Muscle of arm (tissue), 14 donors: ENCODE measurements around the gene OR2A14. TPM values are rescaled to one million over a fixed set of nuclear protein-coding genes. Genes with fewer than 3 reads are reported as not detected.
"Not testable (repeated sequence)": the region's sequence is repeated elsewhere in the genome, so short reads cannot be mapped to it uniquely, and the experiment has no call there.

Source experiments
- DNase-seq: peaks from one replicate; pipeline ENCODE4 v3.0.0-alpha.2; 2013
- long read RNA-seq, 11 donors: transcript quantifications; one replicate each; lab custom pipeline, GENCODE V29; 2026
- polyA plus RNA-seq, 12 donors: library from polyadenylated mRNA; unstranded; fragments of 120-200 nt; gene quantifications; one replicate each; pipeline ENCODE4 v1.2.1, GENCODE V29; 2013; ENCODE audit not compliant: insufficient read length in 12 of 12

The OR2A14 gene
- not detected for polyA plus RNA-seq
- long read RNA-seq, donor 1 = 0 reads
- long read RNA-seq, donor 2 = 0 reads
- long read RNA-seq, donor 3 = 0 reads
- long read RNA-seq, donor 4 = 0 reads
- long read RNA-seq, donor 5 = 0 reads
- long read RNA-seq, donor 6 = 0 reads
- long read RNA-seq, donor 7 = 0 reads
- long read RNA-seq, donor 8 = 0 reads
- long read RNA-seq, donor 9 = 0 reads
- long read RNA-seq, donor 10 = 0 reads
- long read RNA-seq, donor 11 = 0 reads

DNA sequence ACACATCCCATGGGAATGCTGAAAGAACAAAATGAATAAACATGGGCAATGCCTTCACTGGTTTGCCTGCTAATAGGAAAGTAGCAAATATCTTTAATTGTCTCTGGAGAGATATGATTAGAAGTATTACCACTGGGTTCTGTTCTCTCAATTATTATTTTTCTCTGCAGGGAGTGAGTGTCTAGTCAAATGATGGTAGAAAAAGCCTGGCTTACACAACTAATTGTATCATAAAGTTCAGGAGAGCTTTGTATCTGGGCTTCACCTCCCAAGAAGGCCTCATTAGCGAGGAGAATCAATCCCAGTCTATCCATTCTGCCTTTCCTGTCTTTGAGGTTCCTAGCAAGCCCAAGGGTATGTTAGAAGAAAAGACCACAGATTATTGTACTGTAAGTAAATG is at the start of gene OR2A14:
Gene OR2A14, plus strand, starts transcription at position 301 of the 400 bp plus-strand sequence. CDS start 5,937 bp downstream, outside the sequence.
- DNase-seq = no peak

GRCh38 chr7:144074374-144074773 is 48.6 kb upstream of the OR2A14 start:
- DNase-seq = no peak

- no peak for DNase-seq
These were observed 37.0 kb upstream of the OR2A14 start, which contains the start of gene OR2A12 for GRCh38 chr7:144085978-144086377. OR2A12 (plus strand) TSS chr7:144086278; CDS start chr7:144095108, 8,830 bp downstream.

DNA sequence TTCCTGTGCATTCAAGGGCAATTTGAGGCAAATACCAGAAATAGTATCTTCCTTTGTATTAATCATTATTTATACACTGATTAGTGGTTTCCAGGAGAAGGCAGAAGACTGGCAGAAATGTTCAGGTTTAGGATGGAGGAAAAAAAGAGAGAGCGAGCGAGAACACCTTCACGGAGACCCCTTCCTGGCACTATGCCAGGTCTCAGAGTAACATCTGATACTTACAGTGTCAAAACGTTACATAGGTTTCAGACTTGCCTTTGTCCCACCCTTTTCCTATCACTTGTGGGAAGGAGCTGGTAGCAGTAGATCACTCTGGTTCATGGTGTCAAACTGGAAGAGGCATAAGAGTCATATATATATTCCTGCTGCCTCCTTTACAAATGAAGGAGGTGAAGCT is 36.2 kb upstream of the OR2A14 start:
- no peak for DNase-seq

GRCh38 chr7:144087230-144087629 is 35.7 kb upstream of the OR2A14 start:
- no peak for DNase-seq

DNA sequence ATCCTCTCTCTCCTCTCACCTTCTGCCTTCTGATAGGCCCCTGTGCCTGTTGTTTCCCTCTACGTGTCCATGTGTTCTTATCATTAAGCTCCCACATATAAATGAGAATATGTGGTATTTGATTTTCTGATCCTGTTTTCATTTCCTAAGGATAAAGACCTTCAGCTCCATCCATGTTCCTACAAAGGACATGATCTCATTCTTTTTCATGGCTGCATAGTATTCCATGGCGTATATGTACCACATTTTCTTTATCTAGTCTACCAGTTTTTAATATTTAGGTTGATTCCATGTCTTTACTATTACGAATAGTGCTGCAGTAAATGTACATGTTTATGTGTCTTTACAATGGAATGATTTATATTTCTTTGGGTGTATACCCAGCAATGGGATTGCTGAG is 32.3 kb upstream of the OR2A14 start:
- no peak for DNase-seq

- no peak for DNase-seq
These were observed 24.2 kb upstream of the OR2A14 start for GRCh38 chr7:144098776-144099175.

GRCh38 chr7:144100607-144101006 is 22.4 kb upstream of the OR2A14 start:
- DNase-seq = no peak

- no peak for DNase-seq
These were observed 20.9 kb upstream of the OR2A14 start for GRCh38 chr7:144102041-144102440.

DNA sequence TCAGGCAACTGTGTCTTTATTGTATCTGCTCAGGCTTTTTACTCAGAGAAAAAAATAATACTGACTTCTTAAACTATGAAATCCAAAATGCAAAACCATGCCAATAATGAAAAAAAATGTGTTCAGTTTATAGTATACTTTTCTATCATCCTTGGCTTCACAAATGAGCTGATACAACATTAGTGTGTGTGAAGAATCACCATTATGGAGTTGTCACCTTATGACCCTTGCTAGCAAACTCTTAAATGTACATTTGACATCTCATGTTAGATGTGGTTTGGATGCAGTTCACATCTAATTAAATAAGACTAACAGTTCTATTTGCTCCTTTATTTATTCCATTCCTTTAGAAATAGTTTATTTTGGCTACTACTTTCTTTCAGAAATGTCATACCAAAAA is 17.8 kb upstream of the OR2A14 start:
- DNase-seq = no peak

DNA sequence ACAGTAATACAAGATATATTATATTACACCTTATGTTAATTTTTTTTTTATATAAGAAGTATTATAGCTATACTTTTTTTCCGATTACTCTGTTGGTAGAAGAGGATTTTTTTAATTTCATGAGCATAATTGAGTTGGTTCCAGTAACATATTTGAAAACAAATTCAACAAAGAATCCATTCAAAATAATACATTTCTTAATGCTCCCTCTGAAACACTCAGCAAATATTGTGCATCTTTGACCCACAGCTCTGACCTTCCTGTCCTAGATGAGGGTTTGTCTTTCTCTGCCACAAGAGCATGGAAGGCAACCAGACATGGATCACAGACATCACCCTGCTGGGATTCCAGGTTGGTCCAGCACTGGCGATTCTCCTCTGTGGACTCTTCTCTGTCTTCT is 13.7 kb upstream of the OR2A14 start, which contains the start of gene OR2A2:
Gene OR2A2, plus strand, starts transcription at position 301 of the 400 bp plus-strand sequence. Its CDS starts 0 bp downstream, at position 301.
- DNase-seq = no peak

DNA sequence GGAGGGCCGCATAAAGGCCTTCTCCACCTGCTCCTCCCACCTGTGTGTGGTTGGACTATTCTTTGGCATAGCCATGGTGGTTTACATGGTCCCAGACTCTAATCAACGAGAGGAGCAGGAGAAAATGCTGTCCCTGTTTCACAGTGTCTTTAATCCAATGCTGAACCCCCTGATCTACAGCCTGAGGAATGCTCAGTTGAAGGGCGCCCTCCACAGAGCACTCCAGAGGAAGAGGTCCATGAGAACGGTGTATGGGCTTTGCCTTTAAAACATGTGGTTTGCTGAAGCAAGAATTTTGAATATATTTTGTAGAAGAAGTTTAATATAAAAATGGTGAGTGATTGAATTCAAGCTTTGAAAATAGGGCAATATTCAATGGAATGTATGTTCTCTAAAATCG is 12.7 kb upstream of the OR2A14 start:
- no peak for DNase-seq

DNA sequence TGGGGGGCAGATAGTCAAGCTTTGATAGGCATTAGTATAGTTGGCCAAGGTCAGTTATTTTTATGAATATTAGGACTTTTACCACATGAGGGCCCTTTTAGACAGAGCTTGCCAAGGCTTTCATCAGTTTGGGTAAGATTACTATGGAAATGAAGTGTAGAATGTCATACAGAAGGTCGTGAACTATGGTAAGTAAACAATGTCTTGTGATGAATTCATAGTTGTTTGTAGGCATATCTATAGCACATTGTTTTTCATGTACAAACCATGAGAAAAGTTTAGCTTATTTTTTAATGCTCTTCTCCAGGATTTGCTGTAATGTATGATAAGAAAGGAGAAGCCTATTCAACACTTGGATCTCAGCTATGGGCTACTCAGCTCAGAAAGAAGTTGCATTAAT is 9.3 kb upstream of the OR2A14 start:
- no peak for DNase-seq

DNA sequence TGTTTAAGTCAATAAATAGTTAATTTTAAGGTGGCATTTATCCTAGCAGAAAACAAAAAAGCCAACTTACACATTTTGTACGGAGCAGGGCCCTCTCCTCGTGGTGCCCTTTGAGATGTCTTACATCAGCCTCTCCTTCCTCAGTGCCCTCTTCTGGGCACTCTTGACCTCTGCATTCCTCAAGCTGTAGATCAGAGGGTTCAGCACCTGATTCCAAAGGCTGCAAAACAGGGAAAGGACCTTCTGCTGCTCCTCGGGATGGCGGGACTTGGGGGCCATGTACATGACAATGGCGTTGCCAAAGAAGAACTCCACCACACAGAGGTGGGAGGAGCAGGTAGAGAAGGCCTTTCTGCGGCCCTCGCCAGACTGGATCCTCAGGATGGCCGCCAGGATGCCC is 4.6 kb upstream of the OR2A14 start:
- no peak for DNase-seq

- DNase-seq = peak; percentile 78
These were observed 4.8 kb downstream of the OR2A14 start for GRCh38 chr7:144127714-144128334.

DNA sequence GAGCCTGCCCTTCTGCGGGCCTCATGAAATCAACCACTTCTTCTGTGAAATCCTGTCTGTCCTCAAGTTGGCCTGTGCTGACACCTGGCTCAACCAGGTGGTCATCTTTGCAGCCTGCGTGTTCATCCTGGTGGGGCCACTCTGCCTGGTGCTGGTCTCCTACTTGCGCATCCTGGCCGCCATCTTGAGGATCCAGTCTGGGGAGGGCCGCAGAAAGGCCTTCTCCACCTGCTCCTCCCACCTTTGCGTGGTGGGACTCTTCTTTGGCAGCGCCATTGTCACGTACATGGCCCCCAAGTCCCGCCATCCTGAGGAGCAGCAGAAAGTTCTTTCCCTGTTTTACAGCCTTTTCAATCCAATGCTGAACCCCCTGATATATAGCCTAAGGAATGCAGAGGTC is 6.6 kb downstream of the OR2A14 start:
- not testable (repeated sequence) for DNase-seq

DNA sequence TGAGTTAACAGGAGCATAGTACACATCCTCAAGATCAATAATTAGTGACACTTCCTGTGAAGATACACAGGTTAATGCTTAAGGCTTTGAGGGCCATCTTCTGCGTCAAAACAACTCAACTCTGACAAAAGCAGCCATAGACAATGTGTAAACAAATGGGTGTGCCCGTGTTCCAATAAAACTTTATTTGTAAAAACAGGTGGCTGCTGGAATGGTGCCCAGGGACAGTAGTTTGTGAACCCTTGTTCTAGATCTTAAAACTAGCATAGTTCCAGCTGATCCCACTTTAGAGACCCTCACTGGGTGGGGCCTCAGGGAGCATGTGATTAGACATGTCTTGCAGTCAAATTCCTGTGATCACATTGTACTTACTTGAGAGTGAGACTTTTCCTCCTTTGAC is 7.8 kb downstream of the OR2A14 start:
- no peak for DNase-seq

- DNase-seq = no peak
These were observed 9.3 kb downstream of the OR2A14 start for GRCh38 chr7:144132262-144132661.

DNA sequence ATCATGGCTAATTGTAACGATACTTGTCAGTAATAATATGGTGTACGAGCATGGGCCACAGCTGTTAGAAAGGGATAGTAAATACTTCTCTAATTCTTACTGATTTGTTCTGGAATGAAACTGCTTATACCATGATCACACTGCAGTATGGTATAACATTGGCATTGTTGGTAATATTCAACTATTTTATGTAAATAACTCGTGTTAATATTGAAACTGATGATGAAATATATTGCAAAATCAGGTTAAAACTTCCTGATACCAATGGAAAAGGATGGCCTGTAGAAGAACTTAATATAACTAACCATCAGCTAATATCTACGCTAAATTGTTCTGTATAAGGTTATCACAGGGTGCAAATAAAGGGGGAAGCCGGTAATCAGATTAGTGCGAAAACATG is 10.3 kb downstream of the OR2A14 start:
- no peak for DNase-seq

DNA sequence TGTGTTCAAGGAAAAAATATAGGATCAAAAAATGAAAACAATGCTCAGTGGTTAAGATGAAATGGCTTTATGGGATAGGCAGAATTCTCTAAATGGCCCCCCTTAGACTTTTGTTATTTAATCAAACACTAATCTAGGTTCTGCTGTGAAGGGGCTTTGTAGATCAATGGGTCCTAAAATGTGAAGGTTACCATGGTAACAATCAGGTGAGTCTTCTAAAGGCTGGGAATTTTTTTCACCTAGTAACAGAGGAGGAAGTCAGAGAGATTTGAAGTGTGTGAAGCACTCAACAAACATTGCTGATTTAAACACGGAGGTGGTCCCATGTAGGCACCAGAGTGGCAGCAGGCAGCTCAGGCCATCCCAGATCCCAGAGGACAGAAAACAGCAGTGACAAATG is 11.1 kb downstream of the OR2A14 start:
- DNase-seq = no peak

DNA sequence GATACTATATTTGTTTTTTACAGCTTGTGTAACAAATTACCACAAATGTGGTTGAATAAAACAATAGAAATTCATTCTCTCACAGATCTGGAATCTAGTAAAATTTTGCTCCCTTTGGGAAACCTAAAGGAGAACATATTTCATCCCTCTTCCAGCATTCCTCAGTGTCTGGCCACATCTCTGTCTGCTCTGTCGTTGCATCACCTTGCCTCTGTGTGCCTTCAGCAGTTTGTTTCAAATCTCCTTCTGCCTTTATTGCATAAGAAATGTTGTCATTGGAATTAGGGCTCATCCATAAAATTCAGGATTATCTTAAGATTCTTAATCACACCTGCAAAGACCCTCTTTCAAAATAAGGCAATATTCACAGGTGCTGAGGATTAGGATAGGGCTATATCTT is 14.5 kb downstream of the OR2A14 start:
- DNase-seq = no peak

DNA sequence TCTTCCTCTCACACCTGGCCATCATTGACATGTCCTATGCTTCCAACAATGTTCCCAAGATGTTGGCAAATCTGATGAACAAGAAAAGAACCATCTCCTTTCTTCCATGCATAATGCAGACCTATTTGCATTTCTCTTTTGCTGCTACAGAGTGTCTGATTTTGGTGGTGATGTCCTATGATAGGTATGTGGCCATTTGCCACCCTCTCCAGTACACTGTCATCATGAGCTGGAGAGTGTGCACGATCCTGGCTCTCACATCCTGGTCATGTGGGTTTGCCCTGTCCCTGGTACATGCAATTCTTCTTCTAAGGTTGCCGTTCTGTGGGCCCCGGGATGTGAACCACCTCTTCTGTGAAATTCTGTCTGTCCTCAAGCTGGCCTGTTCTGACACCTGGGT is 19.2 kb downstream of the OR2A14 start:
- DNase-seq = no peak

- DNase-seq = no peak
These were observed 21.4 kb downstream of the OR2A14 start for GRCh38 chr7:144144426-144144825.
